OCI-LY1 (cell line): ENCODE data around the gene ANKRD13C.

ENCODE experiments used
- EZH2 ChIP-seq: fragments of 200-600 bp; sonication (generic), shearing (Covaris generic); IDR thresholded peaks from 2 replicates; pipeline ENCODE4 v1.8.0; 2017; ENCODE audit warnings: borderline replicate concordance, mixed run types, mild to moderate bottlenecking, antibody characterized with exemption, low read length, moderate library complexity, mixed read lengths
- TF ChIP-seq, protein P1 (sequence below): fragments of 200-600 bp; sonication (generic), shearing (Covaris generic); IDR thresholded peaks from 2 replicates; pipeline ENCODE4 v1.5.1; 2017; ENCODE audit warnings: mild to moderate bottlenecking, antibody characterized with exemption, low read length, moderate library complexity, mixed read lengths

DNA sequence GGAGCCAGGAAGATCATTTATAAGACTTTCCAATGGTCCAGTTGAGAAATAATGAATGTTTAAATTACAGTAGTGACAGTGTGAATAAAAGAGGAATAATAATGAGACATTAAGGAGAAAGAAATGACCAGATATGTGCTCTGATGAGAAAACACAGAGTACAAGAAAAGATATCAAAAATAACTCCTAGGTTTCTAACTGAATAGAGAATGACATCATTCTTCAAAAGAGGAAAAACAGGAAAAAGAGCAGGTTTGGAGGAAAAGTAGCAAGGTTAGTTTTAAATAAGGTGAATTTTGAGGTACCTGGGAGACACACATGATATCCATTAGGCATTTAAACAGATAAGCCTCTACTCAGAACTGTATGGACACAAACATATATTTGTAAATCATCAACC, 55.0 kb downstream of the ANKRD13C start:
- TF ChIP-seq, protein P1, sequence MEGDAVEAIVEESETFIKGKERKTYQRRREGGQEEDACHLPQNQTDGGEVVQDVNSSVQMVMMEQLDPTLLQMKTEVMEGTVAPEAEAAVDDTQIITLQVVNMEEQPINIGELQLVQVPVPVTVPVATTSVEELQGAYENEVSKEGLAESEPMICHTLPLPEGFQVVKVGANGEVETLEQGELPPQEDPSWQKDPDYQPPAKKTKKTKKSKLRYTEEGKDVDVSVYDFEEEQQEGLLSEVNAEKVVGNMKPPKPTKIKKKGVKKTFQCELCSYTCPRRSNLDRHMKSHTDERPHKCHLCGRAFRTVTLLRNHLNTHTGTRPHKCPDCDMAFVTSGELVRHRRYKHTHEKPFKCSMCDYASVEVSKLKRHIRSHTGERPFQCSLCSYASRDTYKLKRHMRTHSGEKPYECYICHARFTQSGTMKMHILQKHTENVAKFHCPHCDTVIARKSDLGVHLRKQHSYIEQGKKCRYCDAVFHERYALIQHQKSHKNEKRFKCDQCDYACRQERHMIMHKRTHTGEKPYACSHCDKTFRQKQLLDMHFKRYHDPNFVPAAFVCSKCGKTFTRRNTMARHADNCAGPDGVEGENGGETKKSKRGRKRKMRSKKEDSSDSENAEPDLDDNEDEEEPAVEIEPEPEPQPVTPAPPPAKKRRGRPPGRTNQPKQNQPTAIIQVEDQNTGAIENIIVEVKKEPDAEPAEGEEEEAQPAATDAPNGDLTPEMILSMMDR = no peak
- no peak for TF ChIP-seq EZH2
